NCI-H345 treated with DMSO at 0.1 percent for 48 hours (cell line): ENCODE results near the gene GM2A.

ENCODE experiments used
- DNase-seq: peaks from one replicate; lab custom pipeline; 2025; ENCODE audit not compliant: unreplicated experiment; lab: John Stamatoyannopoulos, UW

GM2A gene

DNA sequence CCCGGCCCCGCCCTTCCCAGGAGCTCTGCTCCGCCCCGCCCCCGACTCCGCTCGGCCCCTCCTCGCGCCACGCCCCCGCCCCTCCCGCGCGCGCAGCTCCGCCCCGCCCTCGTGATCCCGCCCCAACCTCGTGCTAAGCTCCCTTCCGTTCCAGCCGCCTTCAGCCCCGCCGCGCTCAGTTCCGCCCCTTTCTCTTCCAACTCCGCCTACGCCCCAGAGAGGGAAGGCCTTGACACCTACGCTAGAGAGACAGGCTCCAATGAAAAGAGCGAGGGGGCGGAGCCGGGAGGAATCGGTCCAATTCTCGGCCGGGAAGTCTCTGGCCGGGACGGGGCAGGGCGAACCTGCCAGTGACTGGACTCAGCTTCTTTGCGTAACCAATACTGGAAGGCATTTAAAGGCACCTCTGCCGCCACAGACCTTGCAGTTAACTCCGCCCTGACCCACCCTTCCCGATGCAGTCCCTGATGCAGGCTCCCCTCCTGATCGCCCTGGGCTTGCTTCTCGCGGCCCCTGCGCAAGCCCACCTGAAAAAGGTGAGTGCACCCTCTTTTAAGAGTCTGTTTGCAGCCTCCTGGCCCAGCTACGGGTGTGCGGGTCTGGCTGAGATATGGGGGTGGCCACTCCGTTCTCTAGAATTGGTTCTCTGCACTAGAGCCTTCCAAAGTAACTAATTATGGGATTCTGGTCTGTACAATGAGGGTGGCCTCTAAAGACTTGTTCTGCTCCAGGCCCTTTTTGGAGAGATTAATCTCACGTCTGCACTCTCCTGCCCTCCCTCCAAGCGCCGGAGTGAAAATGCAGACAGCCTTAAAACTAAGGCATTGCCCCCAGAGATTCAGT lies at the start of gene GM2A:
Gene GM2A, plus strand, starts transcription at position 424 of the 843 bp plus-strand sequence. Its CDS starts 32 bp downstream, at position 456.
- peak; percentile 96 for DNase-seq

DNA sequence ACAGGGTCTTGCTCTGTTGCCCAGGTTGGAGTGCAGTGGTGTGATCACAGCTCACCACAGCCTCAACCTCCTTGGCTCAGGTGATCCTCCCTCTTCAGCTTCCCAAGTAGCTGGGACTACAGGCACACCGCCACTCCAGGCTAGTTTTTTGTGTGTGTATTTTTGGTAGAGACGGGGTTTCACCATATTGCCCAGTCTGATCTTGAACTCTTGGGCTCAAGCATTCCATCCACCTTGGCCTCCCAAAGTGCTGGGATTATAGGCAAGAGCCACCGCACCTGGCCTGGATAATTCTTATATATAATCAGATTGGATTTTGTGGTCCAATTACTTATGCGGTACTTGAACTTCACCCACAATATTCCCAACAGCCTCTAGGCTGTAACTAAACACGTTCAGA lies 48.9 kb upstream of the GM2A start:
- no peak for DNase-seq

DNA sequence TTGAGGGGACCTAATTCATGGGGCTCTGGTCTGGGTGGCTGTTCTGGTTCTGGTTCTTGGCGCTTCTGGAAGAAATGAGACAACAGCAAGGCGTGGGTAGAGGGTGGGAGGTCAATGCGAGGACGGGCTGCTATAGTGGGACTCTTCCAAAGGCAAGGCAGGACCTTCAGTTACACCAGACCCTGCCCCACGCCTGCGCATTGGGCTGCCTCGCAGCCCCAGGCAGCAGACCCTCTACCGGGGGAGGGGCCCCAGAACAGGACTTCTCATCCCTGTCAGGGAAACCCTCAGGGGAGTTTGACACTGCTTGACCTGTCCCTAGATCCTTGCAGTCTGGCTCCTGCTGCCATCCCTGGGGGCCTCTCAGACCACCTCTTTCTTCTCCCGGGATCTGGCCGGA lies 47.6 kb upstream of the GM2A start:
- no peak for DNase-seq

DNA sequence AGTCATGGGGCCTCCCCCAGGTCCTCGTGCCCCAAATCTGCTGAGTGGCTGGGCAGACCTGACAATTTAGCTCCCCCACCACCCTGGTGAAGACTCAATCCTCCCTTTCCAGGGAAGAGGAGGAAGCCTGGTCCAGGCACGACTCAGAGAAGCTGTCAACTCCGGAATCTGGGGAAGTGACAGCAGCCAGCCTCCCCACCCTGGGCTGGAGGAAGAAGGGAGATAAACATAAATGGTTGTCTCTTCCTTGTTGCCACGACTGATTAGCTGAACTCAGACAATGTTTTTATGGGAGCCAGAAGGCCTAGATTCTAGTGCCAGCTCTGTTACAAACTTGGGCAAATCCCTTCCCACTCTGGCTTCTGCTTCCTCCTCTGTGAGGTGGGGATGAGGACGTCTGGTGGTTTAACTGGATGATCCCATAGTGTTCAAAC lies 44.5 kb upstream of the GM2A start:
- no peak for DNase-seq

DNA sequence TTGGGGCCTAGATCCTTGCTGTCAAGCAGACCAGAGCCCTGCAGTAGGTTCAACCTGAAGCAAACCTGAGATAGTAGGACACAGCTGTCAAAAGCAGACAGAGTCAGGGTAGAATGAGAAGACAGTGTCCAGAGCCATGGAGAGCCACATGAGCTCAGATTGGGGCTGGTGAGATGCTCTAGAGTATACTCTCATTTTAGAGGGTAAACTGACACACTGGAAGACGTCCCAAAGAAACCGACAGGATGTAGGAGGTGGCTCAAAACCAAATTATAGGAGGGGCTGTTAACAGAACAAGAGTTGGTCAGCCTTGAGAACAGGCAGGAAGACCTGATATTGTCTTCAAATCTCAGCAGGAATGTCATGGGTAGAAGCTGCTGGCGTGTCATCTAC lies 40.6 kb upstream of the GM2A start:
- no peak for DNase-seq

DNA sequence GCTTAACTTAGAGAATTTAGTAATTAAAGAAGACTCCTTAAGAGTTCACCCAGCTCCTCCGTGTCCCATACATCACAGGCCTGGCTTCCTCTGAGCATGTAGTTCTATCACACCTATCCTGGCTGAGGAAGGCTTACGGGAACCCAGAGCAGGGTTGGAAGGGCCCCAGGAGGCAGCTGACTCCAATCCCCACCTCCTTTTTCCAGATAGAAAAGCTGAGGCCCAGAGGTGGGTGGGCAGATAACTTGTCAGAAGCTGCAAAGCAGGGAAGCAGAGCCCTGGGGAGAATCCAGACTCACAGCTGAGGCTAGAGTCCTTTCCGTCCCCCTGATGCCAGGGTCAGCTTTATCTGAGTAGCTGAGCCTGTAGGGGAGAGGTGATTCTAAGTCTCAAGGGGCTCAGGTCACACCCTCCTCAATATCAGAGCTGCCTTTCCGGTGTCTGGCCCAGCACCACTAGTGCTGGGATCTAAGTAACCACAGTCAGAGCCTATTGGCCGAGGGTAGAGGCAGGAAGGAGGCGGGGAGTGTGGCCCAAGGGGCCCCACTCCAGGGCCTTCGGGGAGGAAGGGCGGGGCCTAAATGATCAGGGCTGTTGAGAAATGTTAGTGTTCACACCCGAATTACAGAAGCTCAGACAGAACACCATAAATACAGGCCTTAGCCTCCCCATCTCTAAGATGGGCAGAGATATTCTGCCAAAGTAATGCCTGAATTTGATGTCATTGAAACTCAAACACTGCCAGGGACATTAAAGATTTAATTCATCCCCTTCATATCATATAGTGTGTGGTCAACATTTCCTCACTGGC lies 39.0 kb upstream of the GM2A start:
- DNase-seq, result no peak

DNA sequence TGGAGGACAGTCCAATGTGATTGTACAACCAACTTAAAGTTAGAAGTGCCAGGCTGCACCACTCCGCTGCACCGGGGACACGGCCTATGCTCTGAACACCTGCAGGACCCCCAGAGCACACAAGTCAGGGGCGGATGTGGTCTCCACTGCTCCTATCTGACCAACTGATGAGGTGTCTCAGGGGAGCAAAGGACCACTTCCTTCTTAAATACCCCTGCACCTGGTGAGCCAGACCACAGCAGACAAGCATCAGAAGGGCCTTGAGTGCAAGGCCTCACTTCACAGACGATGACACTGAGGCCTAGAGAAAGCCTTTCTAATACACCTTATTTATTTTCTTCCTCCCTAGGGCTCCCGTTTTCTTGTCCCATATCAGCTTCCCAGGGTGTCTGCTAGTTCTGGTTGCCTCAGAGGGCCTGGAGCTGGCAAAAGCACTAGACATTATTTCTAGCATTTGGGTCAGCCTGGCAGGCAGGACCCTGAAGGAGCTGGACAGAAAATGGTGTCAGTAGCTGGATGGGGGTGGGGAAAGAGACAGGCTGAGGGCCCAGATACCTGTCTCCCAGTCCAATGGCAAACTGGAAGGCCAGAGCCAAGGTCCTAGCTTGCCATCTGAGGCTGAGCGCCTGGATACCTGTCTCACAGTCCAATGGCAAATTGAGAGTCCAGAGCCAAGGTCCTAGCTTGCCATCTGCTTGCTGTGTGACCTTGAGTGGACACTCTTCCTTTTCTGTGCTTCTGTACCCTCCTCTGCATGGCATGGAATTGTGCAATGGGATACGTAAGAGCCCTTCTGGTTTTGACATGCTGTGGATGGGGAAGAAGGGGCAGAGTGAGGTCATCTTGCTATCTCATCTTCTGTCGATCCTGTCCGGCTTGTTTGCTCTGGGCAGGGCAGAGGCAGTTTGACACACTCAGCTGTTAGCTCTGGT lies 38.1 kb upstream of the GM2A start:
- no peak for DNase-seq

DNA sequence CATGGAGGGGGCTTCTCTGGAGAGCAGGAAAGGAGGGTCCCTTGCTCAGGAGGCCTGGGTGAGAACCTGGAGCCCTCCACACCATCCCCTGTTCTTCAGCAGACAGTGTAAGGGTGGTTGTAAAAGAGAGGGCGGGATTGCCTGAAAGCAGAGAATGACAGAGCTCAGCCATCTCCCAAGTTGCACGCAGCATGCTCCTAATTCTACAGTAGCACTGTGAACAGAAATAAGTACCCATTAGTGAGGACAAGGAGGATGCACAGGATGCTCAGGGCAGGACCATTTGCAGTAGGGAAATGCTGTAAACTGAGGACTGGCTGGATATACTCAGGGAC lies 37.5 kb upstream of the GM2A start:
- DNase-seq, result no peak

DNA sequence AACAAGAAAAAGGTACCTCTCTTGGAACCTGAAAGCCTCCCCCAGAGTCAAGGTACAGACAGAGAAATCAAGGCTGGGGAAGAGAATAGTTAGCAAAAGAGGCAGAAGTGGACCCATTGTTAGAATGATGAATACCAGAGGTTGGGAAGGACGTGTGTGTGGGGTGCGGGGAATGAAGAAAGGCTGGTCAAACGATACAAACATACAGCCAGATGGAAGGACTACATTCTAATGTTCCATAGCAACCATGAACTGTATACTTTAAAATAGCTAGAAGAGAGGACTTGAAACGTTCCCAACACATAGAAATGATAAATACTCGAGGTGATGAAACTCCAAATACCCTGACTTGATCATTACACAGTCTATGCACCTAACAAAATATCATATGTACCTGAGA lies 36.2 kb upstream of the GM2A start:
- no peak for DNase-seq

DNA sequence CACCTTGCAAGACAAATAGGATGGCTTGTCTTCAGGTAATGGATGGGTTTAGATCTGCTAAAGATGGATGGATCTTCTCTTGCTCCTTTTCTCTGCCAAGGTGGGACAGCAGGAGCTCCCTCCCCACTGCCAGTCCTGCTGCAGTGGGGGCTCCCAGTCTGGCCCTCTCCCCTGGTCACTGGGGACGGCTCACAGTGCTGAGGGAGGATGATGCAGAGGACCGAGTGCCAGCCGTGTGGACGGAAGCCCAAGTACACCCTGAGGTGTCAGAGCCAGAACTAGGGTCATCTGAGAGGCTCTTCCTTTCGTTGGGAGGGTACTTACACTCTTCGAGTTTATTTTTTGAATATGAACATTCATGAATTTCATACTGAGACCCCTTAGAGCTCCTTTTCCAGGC lies 34.8 kb upstream of the GM2A start:
- DNase-seq, result no peak

DNA sequence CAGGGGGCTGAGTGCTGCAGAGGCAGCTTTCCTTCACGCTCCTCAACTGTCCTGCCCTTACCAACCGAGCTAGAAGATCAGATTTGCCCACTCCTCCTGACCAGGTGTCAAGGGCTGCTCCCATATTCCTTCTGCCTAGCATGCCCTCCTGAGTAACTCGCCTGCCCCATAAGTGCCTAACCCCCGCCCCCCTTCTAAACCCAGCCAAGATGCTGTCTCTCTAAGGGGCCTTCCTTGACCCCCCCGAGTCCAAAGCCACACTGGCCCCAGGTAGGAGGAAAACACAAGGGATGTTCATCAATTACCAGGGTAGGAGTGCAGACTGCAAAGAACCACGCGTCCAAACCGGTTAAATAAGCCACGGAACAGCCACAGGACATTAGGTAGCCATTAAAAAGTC lies 33.8 kb upstream of the GM2A start:
- no peak for DNase-seq

DNA sequence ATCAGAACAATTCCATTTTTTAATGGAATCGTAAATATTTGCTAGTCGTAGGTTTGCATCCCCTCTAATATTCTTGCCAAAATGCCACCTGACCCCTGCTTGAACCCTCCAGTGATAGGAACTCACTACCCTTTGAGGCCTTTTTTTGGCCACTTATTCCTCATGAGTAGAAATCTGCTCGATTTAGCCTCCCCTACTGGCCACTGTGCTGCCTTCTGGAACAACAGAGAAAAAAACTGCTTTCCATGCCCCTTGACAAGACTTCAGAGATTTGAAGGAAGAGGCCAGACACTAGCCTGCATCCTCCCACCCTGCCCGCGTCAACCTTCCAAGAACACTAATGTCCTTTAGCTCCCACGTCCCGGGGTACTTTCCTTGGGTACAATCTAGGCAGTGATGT lies 33.2 kb upstream of the GM2A start:
- no peak for DNase-seq

DNA sequence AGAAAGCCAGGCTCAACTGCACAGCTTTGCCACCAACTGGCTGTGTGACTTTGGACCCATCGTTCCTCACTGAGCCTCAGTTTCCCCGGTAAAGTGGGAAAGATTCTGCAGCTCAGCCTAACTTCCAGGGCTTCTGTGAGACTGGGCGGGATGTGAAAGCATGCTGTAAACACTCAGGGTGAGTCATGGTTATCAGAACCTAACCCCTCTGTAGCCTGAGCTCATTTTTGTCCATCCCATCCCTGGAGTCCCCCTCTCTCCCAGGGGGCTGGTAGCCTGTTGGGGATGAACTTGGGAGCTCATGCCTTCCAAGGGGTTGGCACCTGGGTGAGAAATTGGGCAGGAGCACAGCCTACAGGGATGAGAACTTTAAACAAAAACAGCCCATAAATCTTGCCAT lies 31.4 kb upstream of the GM2A start:
- no peak for DNase-seq

DNA sequence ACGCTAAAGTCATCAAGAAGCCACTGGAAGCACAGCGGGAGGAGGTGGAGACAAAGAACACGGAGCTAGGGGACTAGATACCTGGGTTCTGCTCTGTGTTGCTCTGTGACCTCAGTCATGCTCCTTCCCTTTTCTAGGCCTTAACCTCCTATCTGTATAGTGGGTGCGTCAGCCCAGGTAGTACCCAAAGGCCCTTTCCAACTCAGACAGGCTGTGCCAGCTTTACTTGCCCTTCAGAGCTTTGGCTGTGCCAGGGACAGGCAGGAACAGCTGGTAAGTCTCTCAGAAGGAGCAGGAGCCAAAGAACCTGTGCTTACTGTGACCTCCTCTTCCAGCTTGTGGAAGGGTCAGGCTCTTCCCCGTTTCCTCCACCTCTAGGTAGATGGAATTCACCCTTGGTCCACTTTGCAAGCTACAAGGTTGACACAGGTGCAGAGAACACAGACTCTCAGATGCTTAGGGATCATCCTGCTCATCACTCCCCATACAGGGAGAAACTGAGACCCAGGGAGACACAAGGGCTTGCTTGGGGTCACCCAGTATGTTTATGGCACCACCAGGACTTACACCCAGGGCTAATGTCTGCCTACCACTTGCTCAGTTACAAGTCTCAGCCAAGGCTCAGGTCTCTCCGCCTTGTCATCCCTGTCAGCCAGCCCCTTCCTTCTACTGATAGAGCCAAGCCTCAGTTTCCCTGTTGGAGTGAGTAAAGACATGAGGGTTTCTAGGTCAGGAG lies 30.8 kb upstream of the GM2A start:
- DNase-seq, result no peak

DNA sequence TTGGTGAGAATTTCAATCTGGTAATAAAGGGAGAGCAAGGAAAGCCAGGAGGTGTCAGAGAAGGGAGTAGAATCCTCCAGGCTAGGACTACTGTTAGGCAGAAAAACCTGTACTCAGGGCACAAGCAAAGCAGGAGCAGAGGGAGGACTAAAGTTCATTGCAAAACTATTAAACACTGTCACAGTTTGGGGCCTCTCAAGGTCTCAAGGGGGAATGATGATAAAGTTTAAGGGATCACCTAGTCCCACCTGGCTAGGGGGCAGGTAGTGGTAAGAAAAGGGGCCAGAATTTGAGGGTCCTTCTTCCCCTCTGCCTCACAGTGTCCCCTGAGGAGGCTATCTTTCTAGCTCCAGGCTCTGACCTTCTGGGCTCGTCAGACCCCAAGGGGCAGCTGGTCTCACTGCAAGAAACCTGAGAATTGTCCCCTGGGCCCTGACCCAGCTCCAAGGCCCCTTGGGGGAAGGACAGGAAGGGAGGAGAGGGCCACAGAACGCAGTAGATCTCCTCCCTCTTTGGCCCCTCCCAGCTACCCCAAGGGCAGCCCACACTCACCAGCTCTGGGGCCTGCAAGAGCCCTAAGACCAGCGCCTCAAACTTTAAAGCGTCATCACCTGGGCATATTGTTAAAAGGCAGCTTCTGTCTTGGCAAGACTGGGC lies 30.1 kb upstream of the GM2A start:
- no peak for DNase-seq

DNA sequence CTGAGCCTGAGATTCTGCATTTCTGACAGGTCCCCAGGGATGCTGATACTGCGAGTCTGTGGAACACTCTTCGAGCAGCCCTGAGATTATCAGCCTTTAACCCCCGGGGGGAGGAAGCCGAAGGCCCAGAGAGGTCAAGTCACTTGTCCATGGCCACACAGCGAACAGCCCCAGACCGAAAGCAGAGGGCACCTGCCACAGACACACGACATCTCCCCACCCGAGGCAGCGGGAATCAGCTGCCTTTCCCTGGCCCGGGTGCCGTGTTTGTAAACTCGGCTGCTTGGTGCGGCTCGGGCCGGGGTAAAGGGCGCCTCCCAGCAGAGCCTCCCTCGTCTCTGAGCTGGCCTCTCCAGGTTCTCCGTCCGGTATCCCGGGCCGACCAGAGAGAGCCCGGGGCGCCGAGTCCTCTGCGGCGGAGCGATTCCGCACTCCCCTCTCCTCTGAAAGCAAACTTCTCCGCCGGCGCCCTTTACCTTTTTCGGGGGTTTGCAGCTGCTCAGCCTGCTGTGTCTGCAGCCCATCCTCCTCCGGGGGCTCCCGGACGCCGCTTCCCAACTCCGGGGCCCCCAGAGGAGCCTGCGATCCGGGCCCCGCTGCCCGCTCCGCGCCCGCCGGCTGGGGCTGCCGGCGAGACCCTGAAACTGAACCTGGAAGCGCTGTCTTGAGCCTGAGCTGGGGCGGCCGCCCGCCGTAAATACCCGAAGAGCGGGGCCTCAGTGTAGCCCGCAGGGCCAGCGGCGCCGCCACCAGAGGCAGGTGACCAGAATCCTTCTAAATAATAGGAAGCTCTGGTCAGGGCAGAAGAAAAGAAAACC lies 29.3 kb upstream of the GM2A start, which contains the start of gene CCDC69:
Gene CCDC69, minus strand, starts transcription at position 646 of the 818 bp plus-strand sequence. Its CDS starts 122 bp downstream, at position 524.
- peak; percentile 45 for DNase-seq

DNA sequence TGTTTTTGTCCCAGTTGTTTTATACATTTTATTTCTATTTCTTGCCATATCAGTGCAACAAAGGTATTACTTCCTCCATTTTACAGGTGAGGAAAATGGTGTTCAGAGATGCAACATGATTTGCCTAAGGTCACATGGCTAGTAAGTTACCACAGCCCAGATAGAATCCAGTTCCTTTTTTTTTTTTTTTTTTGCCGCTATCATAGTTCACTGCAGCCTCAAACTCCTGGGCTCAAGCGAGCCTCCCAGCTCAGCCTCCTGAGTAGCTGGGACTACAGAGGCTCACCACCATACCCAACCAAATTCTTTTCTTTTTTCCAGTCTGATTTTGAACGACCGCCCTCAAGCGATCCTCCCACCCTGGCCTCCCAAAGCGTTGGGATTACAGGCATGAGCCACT lies 28.6 kb upstream of the GM2A start:
- DNase-seq, result no peak

DNA sequence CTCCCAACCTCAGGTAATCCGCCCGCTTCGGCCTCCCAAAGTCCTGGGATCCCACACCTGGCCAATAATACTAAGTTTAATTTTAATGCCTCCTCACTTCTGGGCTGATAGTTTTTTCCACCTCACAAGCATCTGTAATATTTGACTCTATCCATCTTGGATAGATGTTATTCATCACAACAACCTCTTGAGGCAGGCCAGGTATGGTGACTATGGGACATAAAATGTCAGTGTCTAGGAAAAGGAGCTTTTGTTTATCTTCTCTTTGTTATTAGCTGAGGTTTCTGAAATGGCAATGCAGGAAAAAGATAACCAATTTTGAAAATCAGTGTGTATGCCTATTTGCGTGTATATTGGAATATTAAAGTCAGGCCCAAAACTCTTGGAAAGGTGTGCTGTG lies 27.9 kb upstream of the GM2A start:
- no peak for DNase-seq

DNA sequence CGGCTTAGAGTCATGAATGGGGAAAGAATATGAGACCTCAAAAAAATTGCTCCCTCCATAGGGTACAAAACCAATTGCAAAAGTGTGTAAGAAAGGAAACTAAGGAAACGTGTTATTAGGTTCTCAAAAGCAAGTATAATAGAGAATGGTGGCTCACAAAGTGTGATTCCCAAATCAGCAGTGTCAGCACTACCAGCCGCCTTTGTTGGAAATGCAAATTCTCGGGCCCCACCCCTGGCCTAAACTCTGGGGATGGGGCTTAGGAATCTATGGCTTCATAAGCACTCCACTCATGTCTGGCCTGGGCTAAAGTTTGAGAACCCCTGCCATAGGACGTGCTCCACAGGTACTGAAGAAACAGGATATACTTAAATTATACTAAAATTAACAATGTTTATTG lies 27.5 kb upstream of the GM2A start:
- no peak for DNase-seq
